RWPE2 (cell line): ENCODE measurements around the gene PGLYRP3.

Experiments
- ATAC-seq: fragments of 200-7000 bp; cut with Tn5 transposase; 3 replicates; pipeline ENCODE4 v1.9.1; 2021; ENCODE audit warnings: low read depth
- DNase-seq: peaks from one replicate; pipeline ENCODE4 v3.0.0-alpha.2; 2020; ENCODE audit warnings: low spot score
- H3K27ac ChIP-seq: fragments of 450-650 bp; 2 replicates; pipeline ENCODE4 v1.5.1; 2017; ENCODE audit warnings: mild to moderate bottlenecking; ENCODE audit not compliant: poor library complexity, severe bottlenecking
- H3K27me3 ChIP-seq: fragments of 250-450 bp; sonication (Bioruptor Pico); 2 replicates; pipeline ENCODE4 v1.5.1; 2021; ENCODE audit warnings: mild to moderate bottlenecking, moderate library complexity; ENCODE audit not compliant: insufficient read depth, poor library complexity, severe bottlenecking
- H3K36me3 ChIP-seq: fragments of 250-450 bp; sonication (Bioruptor Pico); 2 replicates; pipeline ENCODE4 v1.5.1; 2020; ENCODE audit warnings: low read depth, mild to moderate bottlenecking, moderate library complexity
- H3K4me1 ChIP-seq: fragments of 250-450 bp; sonication (Bioruptor Pico); 2 replicates; pipeline ENCODE4 v1.5.1; 2021; ENCODE audit warnings: mild to moderate bottlenecking, moderate library complexity; ENCODE audit not compliant: insufficient read depth, poor library complexity, severe bottlenecking
- H3K4me3 ChIP-seq: fragments of 250-450 bp; sonication (Bioruptor Pico); 2 replicates; pipeline ENCODE4 v1.5.1; 2021; ENCODE audit warnings: mild to moderate bottlenecking, moderate library complexity; ENCODE audit not compliant: severe bottlenecking
- H3K9me3 ChIP-seq: fragments of 250-450 bp; sonication (Bioruptor Pico); 2 replicates; pipeline ENCODE4 v1.5.1; 2021; ENCODE audit warnings: mild to moderate bottlenecking, moderate library complexity; ENCODE audit not compliant: severe bottlenecking
- TF ChIP-seq, protein P1 (sequence below): fragments of 450-650 bp; IDR thresholded peaks from one replicate; pipeline ENCODE4 v1.5.1; 2017; ENCODE audit warnings: mild to moderate bottlenecking, moderate library complexity; ENCODE audit not compliant: poor library complexity, severe bottlenecking

Gene PGLYRP3

GRCh38 chr1:153356392-153357075 lies 43.8 kb upstream of the PGLYRP3 start:
- ATAC-seq = no peak; the same call in 2 of the 3 replicates
- H3K36me3 ChIP-seq = no peaks in the 10 kb centered on the region
- H3K27ac ChIP-seq = peak overlapping the region; percentile 86

DNA sequence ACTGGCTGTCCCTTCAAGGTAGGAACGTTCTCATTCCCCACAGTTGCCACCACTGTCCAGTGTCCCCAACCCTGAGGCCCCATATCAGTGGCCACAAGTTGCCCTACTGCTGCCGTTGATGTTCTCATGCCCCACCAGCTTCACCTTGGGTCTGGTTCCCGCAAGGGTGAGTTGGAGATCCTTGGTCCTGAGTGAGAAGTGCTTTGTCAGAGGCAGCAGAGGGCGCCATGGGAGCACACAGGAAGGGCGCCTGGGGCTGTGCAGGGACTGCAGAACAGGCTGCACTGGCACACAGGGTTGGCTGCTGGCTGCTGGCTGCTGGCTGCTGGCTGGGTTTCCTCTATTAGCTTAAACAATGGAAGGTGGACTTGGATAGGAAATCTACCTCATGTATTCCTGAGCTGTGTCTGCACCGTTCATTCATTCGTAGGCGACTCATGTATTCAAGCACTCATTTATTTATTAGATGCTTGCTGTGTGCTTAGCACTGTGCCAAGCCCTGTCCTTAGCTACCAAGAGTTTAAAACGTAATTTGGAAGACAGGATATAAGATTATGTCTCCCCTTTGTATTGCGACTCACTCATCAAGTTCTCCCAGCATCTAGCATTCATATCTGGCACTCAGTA lies 42.8 kb upstream of the PGLYRP3 start:
- Histone ChIP-seq H3K4me1 (peaks cover 16% of the 10 kb centered on the region), H3K36me3 (no peaks in the 10 kb centered on the region), H3K9me3 (no peaks in the 10 kb centered on the region), H3K27ac (no peak overlapping the region), H3K27me3 (no peaks in the 10 kb centered on the region), H3K4me3 (no peak overlapping the region)
- TF ChIP-seq, protein P1, sequence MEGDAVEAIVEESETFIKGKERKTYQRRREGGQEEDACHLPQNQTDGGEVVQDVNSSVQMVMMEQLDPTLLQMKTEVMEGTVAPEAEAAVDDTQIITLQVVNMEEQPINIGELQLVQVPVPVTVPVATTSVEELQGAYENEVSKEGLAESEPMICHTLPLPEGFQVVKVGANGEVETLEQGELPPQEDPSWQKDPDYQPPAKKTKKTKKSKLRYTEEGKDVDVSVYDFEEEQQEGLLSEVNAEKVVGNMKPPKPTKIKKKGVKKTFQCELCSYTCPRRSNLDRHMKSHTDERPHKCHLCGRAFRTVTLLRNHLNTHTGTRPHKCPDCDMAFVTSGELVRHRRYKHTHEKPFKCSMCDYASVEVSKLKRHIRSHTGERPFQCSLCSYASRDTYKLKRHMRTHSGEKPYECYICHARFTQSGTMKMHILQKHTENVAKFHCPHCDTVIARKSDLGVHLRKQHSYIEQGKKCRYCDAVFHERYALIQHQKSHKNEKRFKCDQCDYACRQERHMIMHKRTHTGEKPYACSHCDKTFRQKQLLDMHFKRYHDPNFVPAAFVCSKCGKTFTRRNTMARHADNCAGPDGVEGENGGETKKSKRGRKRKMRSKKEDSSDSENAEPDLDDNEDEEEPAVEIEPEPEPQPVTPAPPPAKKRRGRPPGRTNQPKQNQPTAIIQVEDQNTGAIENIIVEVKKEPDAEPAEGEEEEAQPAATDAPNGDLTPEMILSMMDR = peak; percentile 77
- no peak for DNase-seq
- peak; percentile 68 for ATAC-seq

More at GRCh38 chr1:153356392-153357075, 43.8 kb upstream of the PGLYRP3 start:
- peaks cover 16% of the 10 kb centered on the region for H3K4me1 ChIP-seq
- no peaks in the 10 kb centered on the region for H3K27me3 ChIP-seq
- no peaks in the 10 kb centered on the region for H3K9me3 ChIP-seq
- no peak for DNase-seq
- H3K4me3 ChIP-seq = no peak overlapping the region
- TF ChIP-seq, protein P1 = no peak

GRCh38 chr1:153354515-153355193 lies 41.9 kb upstream of the PGLYRP3 start:
- no peak overlapping the region for H3K27ac ChIP-seq
- TF ChIP-seq, protein P1 = no peak
- no peak overlapping the region for H3K4me3 ChIP-seq
- H3K36me3 ChIP-seq = no peaks in the 10 kb centered on the region
- H3K4me1 ChIP-seq = peaks cover 16% of the 10 kb centered on the region
- no peaks in the 10 kb centered on the region for H3K27me3 ChIP-seq
- no peak for ATAC-seq
- no peak for DNase-seq
- H3K9me3 ChIP-seq = no peaks in the 10 kb centered on the region

DNA sequence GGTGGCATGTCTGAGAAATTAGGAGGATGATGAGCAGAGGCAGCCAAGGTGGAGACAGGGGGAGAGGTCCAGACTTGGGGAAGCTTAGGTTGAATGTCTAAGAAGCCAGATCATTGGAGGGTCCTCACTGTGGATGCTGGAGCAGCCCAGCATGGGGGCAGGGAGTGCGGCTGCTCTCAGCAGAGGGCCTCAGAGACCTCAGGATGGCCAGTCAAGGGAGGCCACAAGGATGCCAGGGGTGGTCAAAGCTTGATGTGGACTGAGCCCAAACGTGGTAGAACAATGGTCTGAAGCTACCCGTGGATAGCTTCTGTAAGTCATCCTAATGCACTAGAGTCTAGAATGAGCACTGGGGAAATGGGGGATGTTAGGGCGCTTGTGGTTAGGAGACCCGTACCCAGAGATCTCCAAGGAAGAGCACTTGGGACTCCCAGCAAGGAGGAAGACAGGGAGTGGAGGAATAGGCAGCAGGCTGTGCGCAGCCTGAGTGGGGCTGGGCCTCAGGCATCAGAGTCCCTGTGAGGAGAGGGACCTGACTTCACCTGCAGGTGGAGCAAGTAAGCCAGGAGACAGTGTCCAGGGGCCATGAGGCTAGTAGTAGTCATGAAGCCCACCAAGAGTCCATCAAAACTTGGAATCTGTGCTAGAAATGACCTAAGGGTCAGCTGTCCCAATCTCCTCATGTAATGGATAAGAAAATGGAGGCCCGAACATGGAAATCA lies 40.6 kb upstream of the PGLYRP3 start:
- Histone ChIP-seq H3K4me3 (no peak overlapping the region), H3K27ac (no peak overlapping the region), H3K9me3 (no peaks in the 10 kb centered on the region), H3K27me3 (no peaks in the 10 kb centered on the region), H3K4me1 (peaks cover 19% of the 10 kb centered on the region), H3K36me3 (no peaks in the 10 kb centered on the region)
- TF ChIP-seq, protein P1 = peak; percentile 54
- DNase-seq (no peak), ATAC-seq (peak; percentile 22; the same call in 1 of the 3 replicates)
